Upper lobe of left lung (tissue), 6 donors: ENCODE results near the gene OSCP1. TPM values are rescaled to one million over a fixed set of nuclear protein-coding genes. Genes with fewer than 3 reads are reported as not detected.
A peak's percentile ranks its signal among the peaks of the same experiment; 100 is the strongest.
"Not testable (repeated sequence)": the region's sequence is repeated elsewhere in the genome, so short reads cannot be mapped to it uniquely, and the experiment has no call there.

Experiments used
- ATAC-seq, 2 donors: fragments of 200-7000 bp; cut with Tn5 transposase; one replicate each; pipeline ENCODE4 v1.9.1; 2022; ENCODE audit warnings: mild to moderate bottlenecking in 2 of 2, moderate library complexity in 2 of 2; ENCODE audit not compliant: low FRiP score in 2 of 2
- DNase-seq, 2 donors: peaks; one replicate each; pipeline ENCODE4 v3.0.0-alpha.2; 2019 to 2020
- H3K27ac ChIP-seq, 4 donors: fragments of 200-600 bp; sonication (generic); one replicate each; pipeline ENCODE4 v1.5.1; 2016 to 2019
- H3K27me3 ChIP-seq, 4 donors: fragments of 200-600 bp; sonication (generic); one replicate each; pipeline ENCODE4 v1.5.1; 2017 to 2019
- H3K36me3 ChIP-seq, 4 donors: fragments of 200-600 bp; sonication (generic); one replicate each; pipeline ENCODE4 v1.5.1; 2016 to 2019
- H3K4me1 ChIP-seq, 4 donors: fragments of 200-600 bp; sonication (generic); one replicate each; pipeline ENCODE4 v1.5.1; 2018 to 2019
- H3K4me3 ChIP-seq, 4 donors: fragments of 200-600 bp; sonication (generic); one replicate each; pipeline ENCODE4 v1.5.1; 2017 to 2019; ENCODE audit warnings: mild to moderate bottlenecking in 2 of 4, moderate library complexity in 1 of 4
- H3K9me3 ChIP-seq, 4 donors: fragments of 200-600 bp; sonication (generic); one replicate each; pipeline ENCODE4 v1.5.1; 2018 to 2019
- EP300 ChIP-seq, 4 donors: sonication (generic); formaldehyde crosslinking; IDR thresholded peaks; one replicate each; pipeline ENCODE4 v1.5.1; 2017; ENCODE audit warnings: antibody characterized with exemption in 4 of 4, control low read depth in 2 of 4
- POLR2A ChIP-seq, 4 donors: fragments of 450-650 bp; IDR thresholded peaks; one replicate each; pipeline ENCODE4 v1.5.1; 2016 to 2017; ENCODE audit warnings: antibody characterized with exemption in 4 of 4, mild to moderate bottlenecking in 2 of 4
- POLR2AphosphoS5 ChIP-seq, 2 donors: sonication (generic); formaldehyde crosslinking; IDR thresholded peaks; one replicate each; pipeline ENCODE4 v1.5.1; 2017; ENCODE audit warnings: antibody characterized with exemption in 2 of 2
- WGBS, 2 donors: methylation state at CpG; one replicate each; pipeline ENCODE4 v1.1.5; 2017 to 2018; 5-methylcytosine and 5-hydroxymethylcytosine counted together
- total RNA-seq, 6 donors: library from RNA; depleted of rRNA in 4 of 6; stranded (reverse); fragments of >200 nt in 4 of 6; gene quantifications; one replicate each; pipeline versions ENCODE4 v1.1.0 to v1.2.1, GENCODE V29; 2016 to 2021
- TF ChIP-seq, protein P1 (sequence below), 6 experiments: fragments of 450-650 bp in 4 of 6; fragments of 200-600 bp in 2 of 6; sonication (generic) in 2 of 6; IDR thresholded peaks; one replicate each; pipeline ENCODE4 v1.5.1; 2016 to 2019; ENCODE audit warnings: antibody characterized with exemption in 6 of 6
- donor health status: DM: no; HTN: no; CAD: no; lungs with moderate emphysema.
- donor health status: DM: no; HTN: yes; CAD: no; lungs with severe emphysema.

Gene OSCP1
- total RNA-seq, 6 donors from 2014 or later: 11.8 to 28.2 (median 13.6) TPM

DNA sequence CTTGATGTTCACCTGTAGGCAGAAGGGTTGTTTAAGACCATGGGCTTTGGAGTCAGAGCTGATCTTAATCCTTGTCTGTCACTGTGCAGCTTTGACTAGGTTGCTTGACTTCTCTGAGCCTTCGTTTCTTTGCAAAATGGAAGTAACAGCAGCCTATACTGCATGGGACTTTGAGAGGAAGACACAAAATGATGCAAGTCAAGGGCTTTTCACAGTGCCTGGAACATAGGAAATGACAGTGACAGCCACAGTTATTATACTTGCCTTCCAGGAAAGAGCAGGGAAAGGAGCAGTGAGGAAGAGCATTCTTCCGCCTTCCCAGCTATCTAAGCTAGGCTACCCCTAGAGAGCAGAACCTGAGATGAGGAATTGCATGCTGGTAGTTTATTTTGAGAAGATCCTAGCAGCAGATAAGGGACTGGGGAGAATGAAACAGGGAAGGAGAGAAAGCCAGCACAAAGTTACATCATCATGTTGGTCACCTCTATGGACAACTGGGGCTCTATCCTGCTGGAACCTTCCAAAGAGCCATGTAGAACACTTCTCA, 29.3 kb upstream of the OSCP1 start:
- H3K4me3 ChIP-seq: no peak overlapping the region
- no peak for TF ChIP-seq POLR2A (IDR thresholded peaks at IDR 0.05)
- TF ChIP-seq, protein P1, sequence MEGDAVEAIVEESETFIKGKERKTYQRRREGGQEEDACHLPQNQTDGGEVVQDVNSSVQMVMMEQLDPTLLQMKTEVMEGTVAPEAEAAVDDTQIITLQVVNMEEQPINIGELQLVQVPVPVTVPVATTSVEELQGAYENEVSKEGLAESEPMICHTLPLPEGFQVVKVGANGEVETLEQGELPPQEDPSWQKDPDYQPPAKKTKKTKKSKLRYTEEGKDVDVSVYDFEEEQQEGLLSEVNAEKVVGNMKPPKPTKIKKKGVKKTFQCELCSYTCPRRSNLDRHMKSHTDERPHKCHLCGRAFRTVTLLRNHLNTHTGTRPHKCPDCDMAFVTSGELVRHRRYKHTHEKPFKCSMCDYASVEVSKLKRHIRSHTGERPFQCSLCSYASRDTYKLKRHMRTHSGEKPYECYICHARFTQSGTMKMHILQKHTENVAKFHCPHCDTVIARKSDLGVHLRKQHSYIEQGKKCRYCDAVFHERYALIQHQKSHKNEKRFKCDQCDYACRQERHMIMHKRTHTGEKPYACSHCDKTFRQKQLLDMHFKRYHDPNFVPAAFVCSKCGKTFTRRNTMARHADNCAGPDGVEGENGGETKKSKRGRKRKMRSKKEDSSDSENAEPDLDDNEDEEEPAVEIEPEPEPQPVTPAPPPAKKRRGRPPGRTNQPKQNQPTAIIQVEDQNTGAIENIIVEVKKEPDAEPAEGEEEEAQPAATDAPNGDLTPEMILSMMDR (IDR thresholded peaks at IDR 0.05): no peak
- TF ChIP-seq POLR2AphosphoS5 (IDR thresholded peaks at IDR 0.05): no peak
- TF ChIP-seq EP300 (IDR thresholded peaks at IDR 0.05): no peak

DNA sequence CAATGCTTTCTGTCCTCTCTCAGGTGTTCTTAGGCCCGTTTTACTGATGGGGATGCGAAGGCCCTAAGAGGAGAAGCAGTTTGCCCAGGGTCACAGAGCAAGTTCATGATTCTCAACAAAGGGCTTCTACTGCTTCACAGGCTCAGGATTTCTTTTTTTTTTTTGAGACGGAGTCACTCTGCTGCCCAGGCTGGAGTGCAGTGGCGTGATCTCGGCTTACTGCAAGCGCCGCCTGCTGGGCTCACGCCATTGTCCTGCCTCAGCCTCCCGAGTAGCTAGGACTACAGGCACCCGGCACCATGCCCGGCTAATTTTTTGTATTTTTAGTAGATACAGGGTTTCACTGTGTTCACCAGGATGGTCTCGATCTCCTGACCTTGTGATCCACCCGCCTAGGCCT, 27.4 kb upstream of the OSCP1 start:
- WGBS, 2 donors: 85 to 90% methylated on average over 12 to 13 of the region's 13 CpGs
- not testable (repeated sequence) for H3K4me3 ChIP-seq, ATAC-seq, H3K36me3 ChIP-seq, H3K9me3 ChIP-seq, DNase-seq, H3K27me3 ChIP-seq
- Histone ChIP-seq H3K4me1 (peaks cover 4 to 26% (median 9%) of the 10 kb centered on the region in 4 donors), H3K27ac (peak overlapping the region in 1 of 4 donors; percentile 14)

More for the DNA sequence above, 29.3 kb upstream of the OSCP1 start:
- H3K27ac ChIP-seq: peak overlapping the region in 2 of 4 donors; percentile 23 to 56
- H3K4me1 ChIP-seq: peaks cover 4 to 28% (median 12%) of the 10 kb centered on the region in 4 donors
- H3K9me3 ChIP-seq: no peaks in the 10 kb centered on the region
- ATAC-seq: no peak
- no peaks in the 10 kb centered on the region for H3K27me3 ChIP-seq
- DNase-seq: no peak
- no peaks in the 10 kb centered on the region for H3K36me3 ChIP-seq
- 84 to 88% methylated on average over 2 of the region's 2 CpGs for WGBS, 2 donors

DNA sequence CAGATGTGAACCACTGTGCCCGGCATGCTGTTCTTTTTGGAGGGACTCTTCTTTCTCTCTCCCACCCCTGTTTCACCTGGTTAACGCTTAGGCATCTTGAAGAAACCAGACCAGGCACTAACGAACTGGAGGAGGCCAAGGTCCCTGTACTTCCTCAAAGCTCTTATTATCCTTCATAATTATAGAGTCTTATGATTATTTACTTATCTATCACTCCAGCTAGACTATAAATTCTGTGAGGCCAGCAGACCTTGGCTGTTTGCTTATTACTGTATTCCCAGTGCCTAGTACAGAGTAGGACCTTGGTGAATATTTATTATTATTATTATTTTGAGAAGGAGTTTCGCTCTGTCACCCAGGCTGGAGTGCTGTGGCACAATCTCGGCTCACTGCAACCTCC, 26.7 kb upstream of the OSCP1 start:
- peaks cover 0 to 5% (median 0%) of the 10 kb centered on the region in 4 donors for H3K36me3 ChIP-seq
- H3K27me3 ChIP-seq: no peaks in the 10 kb centered on the region
- no peaks in the 10 kb centered on the region for H3K9me3 ChIP-seq
- peak overlapping the region in 1 of 4 donors; percentile 14 for H3K27ac ChIP-seq
- 60 to 84% methylated on average over 5 of the region's 5 CpGs for WGBS, 2 donors
- H3K4me3 ChIP-seq: no peak overlapping the region
- peaks cover 4 to 25% (median 9%) of the 10 kb centered on the region in 4 donors for H3K4me1 ChIP-seq
- DNase-seq (peak in 1 of 2 donors; percentile 24), ATAC-seq (no peak)
- TF ChIP-seq, protein P1 (IDR thresholded peaks at IDR 0.05): no peak
- TF ChIP-seq POLR2AphosphoS5 (IDR thresholded peaks at IDR 0.05) (no peak), EP300 (IDR thresholded peaks at IDR 0.05) (no peak)

DNA sequence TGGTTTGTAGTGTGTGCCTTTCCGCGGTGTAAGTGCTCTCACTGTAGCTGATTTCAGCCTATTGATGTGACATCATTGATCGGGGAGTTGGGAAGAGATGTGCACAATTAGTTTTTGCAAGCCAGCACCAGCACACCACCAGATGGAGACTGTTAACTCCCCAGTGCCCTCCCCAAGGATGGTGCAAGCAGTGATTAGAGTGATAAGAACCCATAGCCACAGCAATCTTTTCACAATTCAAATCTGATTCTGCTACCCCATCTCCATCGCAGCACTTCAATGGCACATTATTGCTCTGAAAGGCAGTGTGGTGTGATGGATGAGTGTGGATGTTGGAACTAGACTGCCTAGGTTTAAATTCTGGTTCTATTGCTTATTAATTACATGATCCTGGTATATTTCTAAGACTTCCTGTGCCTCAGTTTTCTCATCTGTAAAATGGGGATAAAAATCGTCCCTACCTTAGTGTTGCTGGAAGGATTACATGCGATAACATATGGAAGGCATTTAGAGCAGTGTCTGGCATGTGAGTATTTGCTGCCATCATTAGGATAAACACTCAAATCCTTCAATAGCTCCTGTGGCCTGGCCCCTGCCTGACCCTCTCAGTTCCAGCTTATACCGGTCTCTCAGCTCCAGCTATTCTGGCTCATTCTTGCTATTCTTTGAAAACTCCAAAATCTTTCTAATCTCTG, 25.8 kb upstream of the OSCP1 start:
- H3K4me3 ChIP-seq: no peak overlapping the region
- H3K36me3 ChIP-seq: peaks cover 0 to 6% (median 0%) of the 10 kb centered on the region in 4 donors
- ATAC-seq: no peak
- H3K27me3 ChIP-seq: no peaks in the 10 kb centered on the region
- H3K4me1 ChIP-seq: peaks cover 0 to 17% (median 1%) of the 10 kb centered on the region in 4 donors
- peak overlapping the region in 2 of 4 donors; percentile 54 to 62 for H3K27ac ChIP-seq
- WGBS, 2 donors: 74 to 78% methylated on average over 7 of the region's 7 CpGs
- TF ChIP-seq, protein P1 (IDR thresholded peaks at IDR 0.05): no peak
- TF ChIP-seq POLR2AphosphoS5 (IDR thresholded peaks at IDR 0.05): no peak
- TF ChIP-seq EP300 (IDR thresholded peaks at IDR 0.05): no peak
- peak in 1 of 2 donors; percentile 36 for DNase-seq
- no peaks in the 10 kb centered on the region for H3K9me3 ChIP-seq

DNA sequence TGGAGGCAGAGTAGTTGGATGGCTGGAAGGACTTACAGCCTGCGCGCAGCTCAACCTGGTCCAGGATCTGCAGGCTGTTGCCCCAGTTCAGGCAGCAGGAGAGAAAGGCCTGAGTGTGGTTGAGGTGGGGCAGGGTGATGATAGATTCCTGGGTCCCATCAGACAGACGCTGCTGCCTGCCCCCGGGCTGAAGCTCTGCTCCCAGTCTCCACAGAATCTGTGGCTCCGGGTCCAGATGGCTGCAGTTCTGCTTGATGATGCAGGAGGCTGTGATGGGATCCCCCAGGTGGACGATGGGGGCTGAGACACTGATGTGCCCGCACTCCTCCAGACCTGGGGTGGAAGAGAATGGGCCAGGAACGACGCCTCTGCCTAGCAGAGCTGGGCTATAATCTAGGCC, 25.1 kb upstream of the OSCP1 start:
- Histone ChIP-seq H3K4me1 (peaks cover 0 to 15% (median 0%) of the 10 kb centered on the region in 4 donors), H3K9me3 (no peaks in the 10 kb centered on the region), H3K4me3 (no peak overlapping the region), H3K36me3 (peaks cover 0 to 6% (median 0%) of the 10 kb centered on the region in 4 donors), H3K27ac (peak overlapping the region in 2 of 4 donors; percentile 54 to 62), H3K27me3 (no peaks in the 10 kb centered on the region)
- WGBS, 2 donors: 78 to 80% methylated on average over 9 of the region's 9 CpGs
- no peak for TF ChIP-seq POLR2A (IDR thresholded peaks at IDR 0.05)
- TF ChIP-seq EP300 (IDR thresholded peaks at IDR 0.05): no peak
- TF ChIP-seq, protein P1 (IDR thresholded peaks at IDR 0.05): no peak
- no peak for TF ChIP-seq POLR2AphosphoS5 (IDR thresholded peaks at IDR 0.05)
- ATAC-seq: no peak
- DNase-seq: no peak
